Measurements from ENCODE around the gene COL6A5.
"Not testable (repeated sequence)": the region's sequence is repeated elsewhere in the genome, so short reads cannot be mapped to it uniquely, and the experiment has no call there.

The COL6A5 gene, protein sequence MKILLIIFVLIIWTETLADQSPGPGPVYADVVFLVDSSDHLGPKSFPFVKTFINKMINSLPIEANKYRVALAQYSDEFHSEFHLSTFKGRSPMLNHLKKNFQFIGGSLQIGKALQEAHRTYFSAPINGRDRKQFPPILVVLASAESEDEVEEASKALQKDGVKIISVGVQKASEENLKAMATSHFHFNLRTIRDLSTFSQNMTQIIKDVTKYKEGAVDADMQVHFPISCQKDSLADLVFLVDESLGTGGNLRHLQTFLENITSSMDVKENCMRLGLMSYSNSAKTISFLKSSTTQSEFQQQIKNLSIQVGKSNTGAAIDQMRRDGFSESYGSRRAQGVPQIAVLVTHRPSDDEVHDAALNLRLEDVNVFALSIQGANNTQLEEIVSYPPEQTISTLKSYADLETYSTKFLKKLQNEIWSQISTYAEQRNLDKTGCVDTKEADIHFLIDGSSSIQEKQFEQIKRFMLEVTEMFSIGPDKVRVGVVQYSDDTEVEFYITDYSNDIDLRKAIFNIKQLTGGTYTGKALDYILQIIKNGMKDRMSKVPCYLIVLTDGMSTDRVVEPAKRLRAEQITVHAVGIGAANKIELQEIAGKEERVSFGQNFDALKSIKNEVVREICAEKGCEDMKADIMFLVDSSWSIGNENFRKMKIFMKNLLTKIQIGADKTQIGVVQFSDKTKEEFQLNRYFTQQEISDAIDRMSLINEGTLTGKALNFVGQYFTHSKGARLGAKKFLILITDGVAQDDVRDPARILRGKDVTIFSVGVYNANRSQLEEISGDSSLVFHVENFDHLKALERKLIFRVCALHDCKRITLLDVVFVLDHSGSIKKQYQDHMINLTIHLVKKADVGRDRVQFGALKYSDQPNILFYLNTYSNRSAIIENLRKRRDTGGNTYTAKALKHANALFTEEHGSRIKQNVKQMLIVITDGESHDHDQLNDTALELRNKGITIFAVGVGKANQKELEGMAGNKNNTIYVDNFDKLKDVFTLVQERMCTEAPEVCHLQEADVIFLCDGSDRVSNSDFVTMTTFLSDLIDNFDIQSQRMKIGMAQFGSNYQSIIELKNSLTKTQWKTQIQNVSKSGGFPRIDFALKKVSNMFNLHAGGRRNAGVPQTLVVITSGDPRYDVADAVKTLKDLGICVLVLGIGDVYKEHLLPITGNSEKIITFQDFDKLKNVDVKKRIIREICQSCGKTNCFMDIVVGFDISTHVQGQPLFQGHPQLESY (N-terminal part only)

DNA sequence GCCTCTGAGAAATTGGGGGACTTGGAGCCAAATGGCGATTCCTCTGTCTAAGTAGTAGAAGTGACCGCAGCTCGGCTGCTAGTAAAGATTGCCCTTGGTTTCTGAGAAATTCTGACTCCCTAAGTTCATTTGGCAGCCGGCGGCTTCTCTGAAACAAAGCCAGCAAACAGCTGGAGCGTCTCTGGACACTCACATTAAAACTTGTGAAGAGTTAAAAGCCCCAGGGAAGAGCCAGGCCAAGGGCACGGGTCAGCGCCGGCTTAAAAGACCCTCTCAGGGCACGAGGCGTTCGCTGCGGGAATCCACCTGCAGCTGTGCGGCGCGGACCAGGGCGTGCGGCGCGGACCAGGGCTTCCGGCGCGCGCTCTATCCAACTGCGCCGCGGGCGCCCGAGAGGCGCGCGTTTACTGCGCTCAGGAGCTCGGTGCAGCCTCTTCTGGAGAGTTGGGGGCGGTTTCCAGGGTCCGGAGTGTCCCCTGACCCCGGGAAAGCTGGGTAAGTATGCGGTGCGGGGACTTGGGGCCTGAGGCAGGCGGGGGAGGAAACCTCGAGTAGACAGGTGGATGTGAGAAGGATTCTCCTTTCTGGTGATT lies at the start of gene COL6A5:
Gene COL6A5 (plus strand): TSS at position 186 of the 593 bp plus-strand sequence. CDS start 27,967 bp downstream, outside the sequence.
- DNase-seq (ENCODE audit: low spot score): no peak

DNA sequence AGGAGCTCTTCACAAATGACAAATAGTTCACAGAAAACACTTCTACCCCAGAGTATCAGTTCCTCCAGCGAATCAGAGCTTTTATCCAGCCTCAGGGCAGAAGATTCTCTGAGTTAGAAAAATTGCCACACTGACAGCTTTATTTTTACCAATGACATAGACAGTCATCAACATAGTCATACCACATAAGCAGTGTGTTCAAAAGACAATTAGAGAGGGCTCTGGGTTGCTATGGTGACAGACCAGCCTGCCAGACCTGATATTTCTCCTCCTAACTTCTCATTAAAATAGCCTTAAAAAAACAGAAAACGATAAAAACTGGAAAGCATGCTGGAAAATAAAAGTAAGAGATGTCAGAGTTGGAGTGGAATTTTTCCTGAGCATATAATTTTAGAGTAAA lies 45.9 kb upstream of the COL6A5 start:
- no peak for DNase-seq (ENCODE audit: low spot score)

DNA sequence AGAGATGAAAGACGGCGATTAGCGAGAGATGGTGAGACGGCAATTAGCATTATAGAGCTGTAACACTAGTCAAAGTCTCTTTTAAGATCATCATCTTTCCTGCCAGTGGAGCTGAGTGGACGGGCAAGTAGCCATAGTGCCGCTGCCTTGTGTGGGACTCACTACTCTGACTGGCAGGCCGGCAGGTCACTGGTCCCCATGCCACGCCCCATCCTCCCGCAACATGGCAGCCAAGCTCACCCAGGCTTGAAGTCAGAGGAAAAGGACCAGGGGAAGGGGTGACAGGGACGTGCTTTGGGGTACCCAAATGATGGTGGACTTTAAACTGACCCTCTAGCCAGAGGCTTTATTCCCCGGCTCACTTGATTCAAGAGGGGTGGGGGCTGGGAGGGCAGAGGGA lies 44.6 kb upstream of the COL6A5 start:
- no peak for DNase-seq (ENCODE audit: low spot score)

DNA sequence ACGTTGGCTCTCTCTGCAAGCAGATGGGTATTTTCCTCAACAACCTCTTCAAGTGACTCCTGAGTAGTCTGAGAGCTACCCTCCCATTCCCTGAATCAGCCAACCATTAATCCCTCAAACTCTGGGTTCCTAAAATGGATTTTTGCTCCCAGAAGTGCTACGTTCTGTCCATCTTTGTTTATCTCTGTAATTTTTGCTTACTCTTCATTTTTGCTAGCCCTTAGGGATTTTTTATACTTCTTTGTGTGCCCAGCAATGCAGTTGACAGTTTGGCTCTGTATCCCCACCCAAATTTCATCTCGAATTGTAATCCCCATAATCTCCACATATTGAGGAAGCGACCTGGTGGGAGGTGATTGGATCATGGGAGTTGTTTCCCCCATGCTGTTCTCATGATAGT lies 35.4 kb upstream of the COL6A5 start:
- DNase-seq (ENCODE audit: low spot score): no peak

DNA sequence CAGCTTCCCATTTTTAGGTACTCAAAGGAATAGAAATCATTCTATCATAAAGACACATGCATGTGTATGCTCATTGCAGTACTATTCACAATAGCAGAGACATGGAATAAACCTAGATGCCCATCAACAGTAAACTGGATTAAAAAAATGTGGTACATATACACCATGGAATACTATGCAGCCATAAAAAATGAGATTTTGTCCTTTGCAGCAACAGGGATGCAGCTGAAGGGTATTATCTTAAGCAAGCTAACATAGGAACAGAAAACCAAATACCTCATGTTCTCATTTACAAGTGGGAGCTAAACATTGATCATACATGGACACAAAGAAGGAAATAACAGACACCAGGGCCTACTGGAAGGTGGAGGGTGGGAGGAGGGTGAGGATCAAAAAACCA lies 33.1 kb upstream of the COL6A5 start:
- DNase-seq (ENCODE audit: low spot score): no peak

DNA sequence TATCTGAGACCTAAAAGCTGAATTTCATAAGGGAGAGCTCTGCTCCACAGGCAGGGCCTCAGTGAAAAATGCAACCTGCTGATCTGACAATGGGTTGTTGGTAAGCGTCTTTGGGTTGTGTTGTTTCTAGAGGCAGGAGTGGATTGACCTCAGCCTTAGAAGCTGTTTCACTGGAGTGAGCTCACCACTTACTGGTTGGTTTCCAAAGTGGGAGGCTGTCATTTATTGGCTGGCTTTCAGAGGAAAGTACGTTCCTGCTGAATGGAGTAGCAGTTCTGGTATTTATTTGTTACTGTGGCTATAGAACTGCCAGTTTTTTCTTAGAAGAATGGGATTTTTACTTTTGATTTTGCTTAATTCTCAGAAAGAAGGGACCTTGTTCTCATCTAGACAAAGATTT lies 29.3 kb upstream of the COL6A5 start:
- no peak for DNase-seq (ENCODE audit: low spot score)

DNA sequence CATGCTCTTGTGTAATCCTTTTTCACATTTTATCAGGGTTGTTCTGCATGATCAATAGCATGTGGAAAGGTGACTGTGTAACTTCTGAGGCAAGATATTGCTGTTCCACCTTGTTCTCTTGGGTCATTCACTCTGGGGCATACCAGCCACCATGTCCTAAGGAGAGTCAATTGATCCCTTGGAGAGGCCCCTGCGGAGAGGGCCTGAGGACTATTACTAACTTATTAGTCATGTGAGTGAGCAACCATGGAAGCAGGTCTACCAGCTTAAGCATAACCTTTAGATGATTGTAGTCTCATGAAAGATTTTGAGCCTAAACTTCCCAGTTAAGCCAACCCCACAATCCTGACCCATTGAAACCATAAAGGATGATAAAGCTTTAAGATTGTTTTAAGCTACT lies 22.0 kb upstream of the COL6A5 start:
- no peak for DNase-seq (ENCODE audit: low spot score)

DNA sequence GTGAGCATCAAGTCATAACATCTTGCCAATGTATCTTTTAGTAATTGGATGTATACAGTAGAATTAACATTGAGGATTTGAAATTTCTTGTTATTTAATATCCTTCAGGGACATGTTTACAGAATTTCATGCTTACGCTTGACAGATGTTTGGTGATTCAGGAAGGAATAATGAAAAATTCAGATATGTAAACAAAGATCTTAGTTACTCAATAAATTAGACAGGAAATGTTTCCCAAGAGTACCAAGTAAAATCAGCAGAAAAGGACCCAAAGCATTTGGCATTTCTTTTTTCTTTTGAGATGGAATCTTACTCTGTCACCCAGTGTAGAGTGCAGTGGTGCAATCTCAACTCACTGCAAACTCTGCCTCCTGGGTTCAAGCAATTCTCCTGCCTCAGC lies 4.7 kb upstream of the COL6A5 start:
- DNase-seq (ENCODE audit: low spot score): no peak

DNA sequence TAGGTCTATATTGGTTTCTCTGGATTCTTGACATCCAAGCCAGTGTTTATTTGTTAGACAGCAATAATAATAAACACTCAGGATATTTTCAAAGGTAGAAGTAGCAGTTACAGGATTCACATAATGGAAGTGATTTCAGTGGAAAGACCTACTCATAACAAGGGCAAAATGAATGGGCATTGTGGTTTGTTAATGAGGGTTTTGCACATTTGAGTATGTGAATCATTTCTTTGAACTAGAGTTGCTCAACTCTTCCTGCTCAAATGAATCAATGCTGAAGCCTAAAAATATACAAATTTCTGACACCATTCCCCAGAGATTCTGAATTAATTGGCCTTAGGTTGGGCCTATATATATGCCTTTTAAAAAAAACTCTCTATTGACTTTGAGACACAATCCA lies 4.1 kb upstream of the COL6A5 start:
- peak; percentile 71 for DNase-seq (ENCODE audit: low spot score)

DNA sequence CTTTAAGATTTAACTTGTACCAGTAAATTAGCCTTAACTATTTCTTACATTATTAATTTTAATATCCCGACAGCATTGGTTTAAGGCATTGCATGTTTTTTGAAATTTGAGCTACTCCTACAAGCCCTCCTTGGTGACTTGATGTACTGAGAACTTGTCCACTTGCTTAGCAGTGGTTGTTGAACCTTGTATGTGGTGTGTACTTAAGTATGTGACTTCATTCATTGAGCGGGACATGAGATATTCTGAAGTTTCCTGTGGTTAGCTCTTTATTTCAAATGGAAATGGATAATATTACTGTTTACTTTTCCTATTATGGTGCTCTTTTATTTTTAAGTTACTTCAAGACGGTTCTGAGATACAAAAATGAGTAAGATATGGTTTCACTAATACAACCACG lies 3.6 kb upstream of the COL6A5 start:
- no peak for DNase-seq (ENCODE audit: low spot score)

DNA sequence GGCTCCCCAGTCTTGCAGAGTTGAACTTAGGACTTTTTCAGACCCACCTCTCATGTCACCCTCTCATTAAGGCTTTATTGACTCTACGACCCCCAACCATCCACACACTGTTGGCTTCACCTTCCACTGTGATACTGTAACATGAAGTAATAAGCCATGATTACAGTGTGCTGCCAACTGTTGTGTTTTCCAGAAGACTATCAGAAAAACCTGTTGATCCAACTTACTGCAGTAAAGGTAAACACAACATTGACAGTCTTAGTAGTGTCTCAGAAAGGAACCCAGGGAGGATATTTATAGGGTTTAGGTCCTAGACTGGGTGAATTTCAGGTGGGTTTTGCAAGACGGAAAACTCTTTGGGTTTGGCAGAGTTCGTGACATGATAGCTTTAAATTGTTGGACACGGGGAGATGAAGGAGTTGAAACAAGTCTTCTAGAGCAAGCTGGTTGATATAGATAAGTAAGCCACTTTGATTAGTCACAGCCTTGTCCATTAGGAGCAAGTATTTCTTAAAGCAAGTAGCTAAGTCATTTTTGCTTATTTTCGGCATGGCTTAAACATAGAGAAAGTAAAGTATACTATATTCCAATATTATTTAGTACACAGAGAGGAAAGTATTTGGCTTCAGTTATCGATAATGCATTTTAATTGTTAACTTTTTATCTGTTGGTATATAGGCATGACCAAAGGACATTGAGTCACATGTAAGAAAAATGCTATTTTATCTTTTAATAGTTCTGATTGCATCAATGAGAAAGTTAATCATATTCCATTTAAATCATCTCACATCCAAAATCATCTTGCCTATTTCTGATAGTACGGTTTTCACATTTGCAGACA lies 2.4 kb upstream of the COL6A5 start:
- no peak for DNase-seq (ENCODE audit: low spot score)

DNA sequence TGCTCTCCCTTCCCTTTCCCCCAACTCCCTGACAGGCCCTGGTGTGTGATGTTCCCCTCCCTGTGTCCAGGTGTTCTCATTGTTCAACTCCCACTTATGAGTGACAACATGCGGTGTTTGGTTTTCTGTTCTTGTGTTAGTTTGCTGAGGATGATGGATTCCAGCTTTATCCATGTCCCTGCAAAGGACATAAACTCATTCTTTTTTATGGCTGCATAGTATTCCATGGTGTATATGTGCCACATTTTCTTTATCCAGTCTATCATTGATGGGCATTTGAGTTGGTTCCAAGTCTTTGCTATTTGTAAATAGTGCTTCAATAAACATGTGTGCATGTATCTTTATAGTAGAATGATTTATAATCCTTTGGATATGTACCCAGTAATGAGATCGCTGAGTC lies 2.8 kb downstream of the COL6A5 start:
- DNase-seq (ENCODE audit: low spot score): not testable (repeated sequence)

DNA sequence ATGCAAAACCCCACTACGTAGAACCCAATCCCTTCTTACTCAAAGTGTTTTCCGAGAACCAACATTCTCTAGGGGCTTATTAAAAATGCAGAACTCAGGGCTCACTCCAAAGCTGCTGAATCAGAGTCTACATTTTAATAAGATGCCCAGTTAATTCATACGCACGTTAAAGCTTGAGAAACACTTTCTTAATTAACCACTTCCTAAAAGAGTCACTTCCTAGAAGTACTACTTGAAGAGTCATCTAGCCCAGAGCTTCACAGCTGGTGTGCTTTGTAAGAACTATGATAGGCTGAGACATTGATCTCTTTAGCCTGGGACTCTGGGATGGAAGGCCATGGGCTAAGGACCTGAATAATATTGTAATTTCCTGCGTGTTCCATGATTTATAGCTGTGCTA lies 9.0 kb downstream of the COL6A5 start:
- DNase-seq (ENCODE audit: low spot score): no peak

DNA sequence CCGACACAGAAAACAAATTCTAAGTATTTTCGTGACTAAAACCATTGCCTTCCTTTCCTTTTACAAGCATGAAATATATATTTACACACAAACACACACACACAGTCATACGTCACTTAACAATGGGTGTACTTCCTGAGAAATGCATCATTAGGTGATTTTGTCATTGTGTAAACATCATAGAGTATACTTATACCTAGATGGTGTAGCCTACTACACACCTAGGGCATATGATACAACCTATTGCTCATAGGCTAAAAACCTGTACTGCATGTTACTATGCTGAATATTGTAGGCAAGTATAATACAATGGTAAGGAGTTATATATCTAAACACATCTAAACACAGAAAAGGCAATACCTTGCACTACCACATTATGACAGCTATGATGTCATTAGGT lies 28.6 kb downstream of the COL6A5 start:
- DNase-seq (ENCODE audit: low spot score): no peak

DNA sequence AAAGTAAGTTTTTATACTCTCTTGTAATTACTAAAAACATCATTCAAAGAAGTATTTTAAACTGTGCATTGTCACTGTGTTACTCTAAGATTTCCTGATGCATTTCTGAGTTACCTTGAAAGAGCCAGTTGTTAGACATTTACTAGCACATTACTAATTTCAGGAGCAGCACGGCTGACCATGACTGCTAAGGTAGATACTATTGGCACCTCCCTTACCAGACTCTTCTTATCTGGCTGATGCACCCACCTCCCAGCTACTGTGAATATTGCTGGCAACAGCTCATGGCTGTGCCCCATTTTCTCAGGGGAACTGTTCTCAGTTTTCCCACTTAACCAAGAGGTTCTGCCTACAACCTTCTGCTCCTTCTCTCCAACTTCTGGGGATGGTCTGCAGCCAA lies 29.4 kb downstream of the COL6A5 start:
- no peak for DNase-seq (ENCODE audit: low spot score)

DNA sequence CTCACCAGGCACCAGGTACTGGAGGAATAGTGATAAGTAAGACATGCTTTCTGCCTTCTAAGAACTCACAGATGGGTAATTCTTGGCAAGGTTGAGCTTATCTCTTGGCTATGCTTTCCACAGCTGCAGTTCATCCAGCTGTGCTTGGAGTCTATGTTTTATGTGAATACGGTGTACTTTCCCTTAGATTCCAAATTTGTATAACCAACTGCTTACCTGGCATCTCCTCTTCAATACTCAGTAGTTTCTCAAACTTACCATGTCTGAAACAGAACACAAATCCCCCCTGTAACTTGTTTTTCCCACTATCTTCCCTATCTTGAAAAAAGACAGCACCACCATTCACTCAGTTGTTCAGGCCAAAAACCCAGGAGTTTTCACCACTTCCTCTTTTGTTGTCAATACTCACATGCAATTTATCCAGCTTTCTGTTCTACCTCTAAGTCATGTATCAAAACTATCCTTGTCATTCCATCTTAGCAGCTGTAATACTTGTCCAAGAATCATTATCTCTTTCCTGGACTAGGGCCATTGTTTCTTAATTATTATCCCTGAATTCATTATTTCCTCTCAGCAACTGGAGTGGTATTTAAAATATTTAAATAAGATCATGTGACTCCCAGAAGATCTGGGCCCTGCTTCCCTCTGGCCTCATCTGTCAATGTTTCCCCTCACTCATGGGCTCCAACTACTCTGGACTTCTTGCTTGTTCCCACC lies 32.6 kb downstream of the COL6A5 start:
- DNase-seq (ENCODE audit: low spot score): no peak

DNA sequence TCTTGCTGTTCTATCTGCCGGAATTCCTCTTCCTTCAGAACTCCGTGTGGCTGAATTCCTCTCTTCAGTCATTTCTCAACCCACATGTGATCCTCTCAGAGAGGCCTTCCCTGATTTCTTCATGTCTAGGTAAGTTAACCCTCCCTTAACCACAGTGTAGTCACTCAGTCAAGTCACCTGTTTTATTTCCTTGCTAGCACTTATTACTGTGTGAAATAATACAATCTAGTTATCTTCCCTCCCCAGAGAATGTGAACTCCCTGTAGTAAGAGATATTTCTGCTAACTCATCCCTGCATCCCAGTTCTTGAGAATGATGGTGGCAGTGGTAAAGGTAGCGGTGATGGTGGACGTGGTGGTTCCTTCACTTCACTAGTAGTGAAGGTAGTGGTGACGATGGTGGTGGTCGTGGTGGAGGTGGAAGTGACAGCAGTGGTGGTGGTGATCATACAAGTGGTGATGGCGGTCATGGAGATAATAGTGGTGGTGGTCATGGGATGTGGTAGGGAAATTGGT lies 33.3 kb downstream of the COL6A5 start:
- no peak for DNase-seq (ENCODE audit: low spot score)

DNA sequence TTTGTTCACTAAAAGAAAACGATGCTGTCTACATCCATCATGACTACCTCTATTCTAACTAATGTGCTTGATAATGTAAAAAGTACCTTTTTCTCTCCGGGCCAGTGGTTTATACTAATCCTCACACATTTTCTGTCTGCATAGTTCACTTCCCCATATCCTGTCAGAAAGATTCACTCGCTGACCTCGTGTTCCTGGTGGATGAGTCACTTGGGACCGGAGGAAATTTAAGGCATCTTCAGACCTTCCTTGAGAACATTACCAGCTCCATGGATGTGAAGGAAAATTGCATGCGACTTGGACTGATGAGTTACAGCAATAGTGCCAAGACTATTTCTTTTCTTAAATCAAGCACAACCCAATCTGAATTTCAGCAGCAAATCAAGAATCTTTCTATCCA lies 33.8 kb downstream of the COL6A5 start:
- DNase-seq (ENCODE audit: low spot score): no peak

DNA sequence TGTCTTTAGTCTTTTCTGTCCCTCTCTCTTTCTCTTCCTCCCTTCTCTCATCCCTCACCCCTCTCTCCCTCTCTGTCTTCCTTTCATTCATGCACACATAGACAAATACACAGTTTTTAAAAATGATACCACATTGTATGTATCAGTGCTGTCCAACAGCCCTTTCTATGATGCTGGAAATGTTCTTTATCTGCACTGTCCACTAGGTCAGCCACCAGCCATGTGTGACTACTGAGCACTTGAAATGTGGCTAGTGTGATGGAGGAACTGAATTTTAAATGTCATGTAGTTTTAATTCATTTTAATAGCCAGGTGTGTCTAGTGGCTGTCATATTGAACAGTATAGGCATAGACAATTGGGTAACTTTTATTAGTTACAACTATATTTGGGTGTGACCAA lies 34.9 kb downstream of the COL6A5 start:
- no peak for DNase-seq (ENCODE audit: low spot score)

DNA sequence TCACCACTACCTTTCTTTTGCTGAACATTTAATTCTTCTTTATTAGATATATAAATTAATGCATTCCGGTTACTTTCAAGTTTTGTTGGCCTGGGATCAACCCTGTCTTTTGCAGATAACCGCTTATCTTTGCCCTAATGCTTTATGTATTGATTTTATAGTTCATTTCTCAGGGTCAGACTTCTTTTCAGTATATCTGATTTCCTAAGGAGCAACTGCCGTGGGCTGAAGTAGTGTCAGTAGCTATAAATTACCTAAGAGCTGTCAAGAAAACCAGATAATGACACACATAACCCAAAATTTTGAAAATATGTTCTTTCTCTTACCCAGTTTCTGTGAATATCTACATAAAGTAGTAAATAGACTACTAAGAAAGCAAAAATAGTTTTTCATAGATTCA lies 38.0 kb downstream of the COL6A5 start:
- no peak for DNase-seq (ENCODE audit: low spot score)

Data from SW480 (cell line).